ENCODE measurements around the gene HS6ST3. TPM values are rescaled to one million over a fixed set of nuclear protein-coding genes. Genes with fewer than 3 reads are reported as not detected.

The HS6ST3 gene
- total RNA-seq, 1 experiment from 2014 or later = not detected

GRCh38 chr13:96551546-96551945, 461.6 kb downstream of the HS6ST3 start:
- H3K9me3 Mint-ChIP-seq (ENCODE audit: unreplicated experiment) = no peaks in the 10 kb centered on the region
- BruUV-seq (replicated peaks) = no TSS peak
- no peak for DNase-seq
- H3K27me3 Mint-ChIP-seq (ENCODE audit: insufficient read depth, unreplicated experiment) = peaks cover 7% of the 10 kb centered on the region
- POLR2A ChIA-PET = no interaction called here
- H3K4me3 Mint-ChIP-seq (ENCODE audit: unreplicated experiment) = no peak overlapping the region
- TF ChIP-seq CTCF (IDR thresholded peaks at IDR 0.05; ENCODE audit: insufficient read depth in 1 of 2, low read depth in 1 of 2, low read length in 1 of 2, severe bottlenecking in 1 of 2, unreplicated experiment in 1 of 2) = no peak
- no peaks in the 10 kb centered on the region for H3K27me3 ChIP-seq (replicated peaks; ENCODE audit: control insufficient read depth, insufficient read depth, low read length)
- H3K4me3 ChIP-seq (ENCODE audit: low read depth, low read length) = no peak overlapping the region
- no peak overlapping the region for H3K27ac Mint-ChIP-seq (ENCODE audit: unreplicated experiment)
- CTCF ChIA-PET = no interaction called here
- no peaks in the 10 kb centered on the region for H3K36me3 ChIP-seq (ENCODE audit: control insufficient read depth, insufficient read depth, low read length)
- no peaks in the 10 kb centered on the region for H3K9me3 ChIP-seq
- intact Hi-C loops (cut with micrococcal nuclease; ENCODE audit: unreplicated experiment) = no loop called here
- no peaks in the 10 kb centered on the region for H3K4me1 ChIP-seq
- no peaks in the 10 kb centered on the region for H3K36me3 Mint-ChIP-seq (ENCODE audit: insufficient read depth, unreplicated experiment)
- H3K4me1 Mint-ChIP-seq (ENCODE audit: low read depth, unreplicated experiment) = peaks cover 6% of the 10 kb centered on the region

GRCh38 chr13:96552559-96552958, 462.7 kb downstream of the HS6ST3 start:
- intact Hi-C loops (cut with micrococcal nuclease; ENCODE audit: unreplicated experiment) = no loop called here

GRCh38 chr13:96553796-96554195, 463.9 kb downstream of the HS6ST3 start:
- H3K27me3 Mint-ChIP-seq (ENCODE audit: insufficient read depth, unreplicated experiment) = peaks cover 6% of the 10 kb centered on the region
- no peaks in the 10 kb centered on the region for H3K36me3 Mint-ChIP-seq (ENCODE audit: insufficient read depth, unreplicated experiment)
- H3K9me3 Mint-ChIP-seq (ENCODE audit: unreplicated experiment) = no peaks in the 10 kb centered on the region
- POLR2A ChIA-PET = no interaction called here
- Histone ChIP-seq H3K4me3 (ENCODE audit: low read depth, low read length) (no peak overlapping the region), H3K36me3 (ENCODE audit: control insufficient read depth, insufficient read depth, low read length) (no peaks in the 10 kb centered on the region), H3K27me3 (replicated peaks; ENCODE audit: control insufficient read depth, insufficient read depth, low read length) (no peaks in the 10 kb centered on the region), H3K4me1 (no peaks in the 10 kb centered on the region), H3K9me3 (no peaks in the 10 kb centered on the region)
- intact Hi-C loops (cut with micrococcal nuclease; ENCODE audit: unreplicated experiment) = no loop called here
- no TSS peak for BruUV-seq (replicated peaks)
- DNase-seq = no peak
- CTCF ChIA-PET = no interaction called here
- TF ChIP-seq CTCF (IDR thresholded peaks at IDR 0.05; ENCODE audit: insufficient read depth in 1 of 2, low read depth in 1 of 2, low read length in 1 of 2, severe bottlenecking in 1 of 2, unreplicated experiment in 1 of 2) = no peak
- H3K4me1 Mint-ChIP-seq (ENCODE audit: low read depth, unreplicated experiment) = peaks cover 6% of the 10 kb centered on the region
- H3K27ac Mint-ChIP-seq (ENCODE audit: unreplicated experiment) = no peak overlapping the region
- H3K4me3 Mint-ChIP-seq (ENCODE audit: unreplicated experiment) = no peak overlapping the region

More at GRCh38 chr13:96552559-96552958, 462.7 kb downstream of the HS6ST3 start:
- TF ChIP-seq CTCF (IDR thresholded peaks at IDR 0.05; ENCODE audit: insufficient read depth in 1 of 2, low read depth in 1 of 2, low read length in 1 of 2, severe bottlenecking in 1 of 2, unreplicated experiment in 1 of 2) = no peak
- POLR2A ChIA-PET = no interaction called here
- H3K4me1 ChIP-seq = no peaks in the 10 kb centered on the region
- no peak for DNase-seq
- Mint-ChIP-seq H3K36me3 (ENCODE audit: insufficient read depth, unreplicated experiment) (no peaks in the 10 kb centered on the region), H3K9me3 (ENCODE audit: unreplicated experiment) (no peaks in the 10 kb centered on the region), H3K27ac (ENCODE audit: unreplicated experiment) (no peak overlapping the region), H3K4me1 (ENCODE audit: low read depth, unreplicated experiment) (peaks cover 6% of the 10 kb centered on the region), H3K4me3 (ENCODE audit: unreplicated experiment) (no peak overlapping the region), H3K27me3 (ENCODE audit: insufficient read depth, unreplicated experiment) (peaks cover 7% of the 10 kb centered on the region)
- no peaks in the 10 kb centered on the region for H3K27me3 ChIP-seq (replicated peaks; ENCODE audit: control insufficient read depth, insufficient read depth, low read length)
- no TSS peak for BruUV-seq (replicated peaks)
- CTCF ChIA-PET = no interaction called here
- H3K36me3 ChIP-seq (ENCODE audit: control insufficient read depth, insufficient read depth, low read length) = no peaks in the 10 kb centered on the region
- H3K4me3 ChIP-seq (ENCODE audit: low read depth, low read length) = no peak overlapping the region
- no peaks in the 10 kb centered on the region for H3K9me3 ChIP-seq
